GM12878 (cell line): ENCODE results near the gene AKR1C4.

ENCODE experiments used
- CTCF ChIP-seq, 3 experiments: IDR thresholded peaks in 2 of 3; conservative IDR thresholded peaks in 1 of 3; 2 replicates each; pipeline ENCODE4 v1.5.1; 2011; ENCODE audit warnings: low read depth in 3 of 3, low read length in 3 of 3, mild to moderate bottlenecking in 3 of 3, control low read depth in 2 of 3, moderate library complexity in 2 of 3, inconsistent platforms in 1 of 3, mixed read lengths in 1 of 3; ENCODE audit not compliant: control insufficient read depth in 2 of 3, insufficient read depth in 1 of 3; ENCODE audit errors: extremely low read depth in 1 of 3
- DPF2 ChIP-seq: fragments of 450-650 bp; IDR thresholded peaks from 2 replicates; pipeline ENCODE4 v1.6.1; 2017; ENCODE audit warnings: mild to moderate bottlenecking
- NR2C2 ChIP-seq: IDR thresholded peaks from 2 replicates; pipeline ENCODE4 v1.6.1; 2011; ENCODE audit warnings: borderline replicate concordance, low read depth; ENCODE audit not compliant: control insufficient read depth, insufficient read length
- RFX5 ChIP-seq: IDR thresholded peaks from 2 replicates; pipeline ENCODE4 v1.6.1; 2011; ENCODE audit warnings: low read depth, low read length, improper control_type of control experiment
- TAF1 ChIP-seq: IDR thresholded peaks from 2 replicates; pipeline ENCODE4 v1.6.1; 2011; ENCODE audit warnings: mild to moderate bottlenecking, low read depth, low read length, borderline replicate concordance

GRCh38 chr10:5188358-5188757 lies 8.3 kb upstream of the AKR1C4 start:
- no peak for TF ChIP-seq RFX5
- TF ChIP-seq NR2C2, result no peak
- TF ChIP-seq CTCF (IDR thresholded peaks at IDR 0.05 in 2 of 3, conservative IDR thresholded peaks at IDR 0.05 in 1 of 3; ENCODE audit: control insufficient read depth in 2 of 3, extremely low read depth in 1 of 3, insufficient read depth in 1 of 3, low read depth in 3 of 3, low read length in 3 of 3), result no peak
- TF ChIP-seq DPF2, result no peak
- no peak for TF ChIP-seq TAF1
